Putamen (tissue), 1 donor: ENCODE results near the gene CEBPA.

ENCODE experiments used
- DNase-seq: peaks from one replicate; pipeline ENCODE4 v3.0.0-alpha.2; 2016; ENCODE audit warnings: low spot score

The CEBPA gene

GRCh38 chr19:33302175-33302973, at the start of gene CEBPA:
Gene CEBPA, minus strand, starts transcription at chr19:33302534. Its CDS starts 120 bp downstream, at chr19:33302414.
- DNase-seq = peak; percentile 73

GRCh38 chr19:33350538-33351309, 48.4 kb upstream of the CEBPA start:
- DNase-seq = no peak

DNA sequence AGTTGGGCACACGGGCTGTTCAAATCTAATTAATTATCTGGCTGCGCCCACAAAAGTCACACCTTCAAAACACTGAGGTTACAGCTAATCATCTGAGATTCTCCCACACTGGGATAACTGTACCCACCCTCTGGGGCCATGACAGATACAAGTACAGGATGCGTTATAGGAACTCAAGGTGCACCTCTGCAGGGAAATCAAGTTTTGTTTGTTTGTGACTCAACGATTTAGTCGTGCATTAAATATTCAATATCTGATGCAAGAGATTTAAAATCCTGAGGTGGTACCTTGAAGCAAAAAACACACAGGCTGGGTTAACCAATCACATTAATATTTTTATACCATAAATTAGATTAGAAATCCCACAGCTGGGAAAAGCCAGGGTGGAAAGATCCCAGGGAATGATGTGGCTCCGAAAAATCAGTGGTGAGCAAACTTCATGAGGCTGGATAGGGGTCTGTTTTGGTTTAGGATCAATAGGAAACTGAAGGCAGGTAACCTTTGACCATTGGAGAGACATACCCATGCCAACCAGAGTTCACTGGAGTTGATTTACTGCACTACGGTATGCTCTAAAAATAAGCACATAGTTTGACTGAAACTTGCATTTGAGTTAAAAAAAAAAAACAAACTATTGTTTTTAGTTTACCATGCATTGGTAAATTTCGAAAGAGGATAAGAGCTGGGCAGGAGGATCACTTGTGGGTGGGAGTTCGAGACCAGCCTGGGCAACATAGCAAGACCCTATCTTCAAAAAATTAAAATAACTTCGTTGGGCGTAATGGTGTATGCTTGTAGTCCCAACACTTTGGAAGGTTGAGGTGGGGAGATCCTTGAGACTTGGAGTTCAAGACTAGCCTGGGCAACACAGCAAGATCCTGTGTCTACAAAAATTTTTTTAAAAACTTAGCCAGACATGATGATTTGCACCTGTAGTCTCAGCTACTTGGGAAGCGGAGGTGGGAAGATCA, 47.3 kb upstream of the CEBPA start:
- no peak for DNase-seq

DNA sequence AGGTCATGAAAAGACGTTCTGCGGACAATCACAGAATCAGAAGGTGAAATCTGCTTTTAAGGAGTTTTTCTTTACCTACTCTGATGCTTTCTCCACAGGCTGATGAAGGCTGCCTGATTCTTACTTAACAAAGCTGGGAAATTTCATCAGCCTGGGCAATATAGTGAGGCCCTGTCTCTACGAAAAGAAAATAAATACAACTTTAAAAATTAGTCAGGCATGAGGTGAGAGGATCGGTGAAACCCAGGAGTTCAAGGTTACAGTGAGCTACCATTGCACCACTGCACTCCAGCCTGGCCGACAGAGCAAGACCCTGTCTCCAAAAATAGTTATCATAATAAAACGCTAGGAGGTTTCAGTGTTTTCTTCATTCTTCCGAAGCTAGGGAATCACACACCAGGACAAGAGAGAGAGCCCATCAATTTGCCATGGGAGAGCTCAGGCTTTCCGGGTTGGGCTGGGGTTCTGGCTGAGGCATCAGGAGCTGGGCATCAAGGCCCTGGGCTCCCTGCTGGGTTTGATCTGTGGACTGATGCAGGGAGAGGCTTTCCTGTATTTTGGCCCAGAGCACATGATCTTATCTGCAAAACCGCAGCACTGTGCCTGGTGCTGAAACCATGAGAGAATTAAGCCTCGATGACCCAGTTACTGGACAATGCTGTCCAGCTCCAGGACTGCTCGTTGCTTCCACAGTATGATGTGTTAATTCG, 46.1 kb upstream of the CEBPA start:
- no peak for DNase-seq

- DNase-seq = no peak
These were observed 45.0 kb upstream of the CEBPA start for GRCh38 chr19:33347300-33347699.

DNA sequence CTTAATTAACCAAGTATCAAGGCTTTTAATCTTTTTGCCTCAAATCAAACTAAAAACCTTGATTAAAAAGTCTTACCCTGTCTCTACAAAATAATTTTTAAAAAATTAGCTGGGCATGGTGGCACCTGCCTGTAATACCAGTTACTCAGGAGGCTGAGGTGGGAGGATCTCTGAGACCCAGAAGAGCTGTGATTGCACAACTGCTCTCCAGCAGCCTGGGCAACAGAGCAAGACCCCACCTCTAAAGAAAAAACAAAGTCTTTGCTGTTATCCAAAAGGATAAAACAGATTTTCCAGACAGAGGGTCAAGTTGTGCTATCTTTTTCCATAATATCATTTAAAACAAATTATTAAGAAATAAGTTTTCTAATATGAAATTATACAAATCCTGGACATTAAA, 44.3 kb upstream of the CEBPA start:
- no peak for DNase-seq

DNA sequence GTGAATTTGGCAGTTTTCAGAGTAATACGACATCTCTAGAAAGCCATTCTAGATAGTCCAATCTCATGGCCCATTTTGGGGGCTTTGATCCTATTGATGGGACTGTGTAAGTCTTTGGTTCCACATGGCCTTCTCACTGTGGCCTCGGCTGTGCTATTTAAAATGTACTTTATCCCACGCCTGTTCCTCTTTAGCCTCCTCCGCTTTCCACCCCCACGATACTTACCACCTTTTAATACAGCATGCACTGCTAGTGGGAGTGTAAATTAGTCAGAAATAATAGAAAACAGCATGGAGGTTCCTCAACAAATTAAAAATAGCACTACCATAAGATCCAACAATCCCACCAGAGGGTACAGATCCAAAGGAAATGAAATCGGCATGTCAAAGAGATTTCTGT, 42.8 kb upstream of the CEBPA start:
- peak; percentile 68 for DNase-seq

GRCh38 chr19:33344573-33344925, 42.2 kb upstream of the CEBPA start:
- no peak for DNase-seq

DNA sequence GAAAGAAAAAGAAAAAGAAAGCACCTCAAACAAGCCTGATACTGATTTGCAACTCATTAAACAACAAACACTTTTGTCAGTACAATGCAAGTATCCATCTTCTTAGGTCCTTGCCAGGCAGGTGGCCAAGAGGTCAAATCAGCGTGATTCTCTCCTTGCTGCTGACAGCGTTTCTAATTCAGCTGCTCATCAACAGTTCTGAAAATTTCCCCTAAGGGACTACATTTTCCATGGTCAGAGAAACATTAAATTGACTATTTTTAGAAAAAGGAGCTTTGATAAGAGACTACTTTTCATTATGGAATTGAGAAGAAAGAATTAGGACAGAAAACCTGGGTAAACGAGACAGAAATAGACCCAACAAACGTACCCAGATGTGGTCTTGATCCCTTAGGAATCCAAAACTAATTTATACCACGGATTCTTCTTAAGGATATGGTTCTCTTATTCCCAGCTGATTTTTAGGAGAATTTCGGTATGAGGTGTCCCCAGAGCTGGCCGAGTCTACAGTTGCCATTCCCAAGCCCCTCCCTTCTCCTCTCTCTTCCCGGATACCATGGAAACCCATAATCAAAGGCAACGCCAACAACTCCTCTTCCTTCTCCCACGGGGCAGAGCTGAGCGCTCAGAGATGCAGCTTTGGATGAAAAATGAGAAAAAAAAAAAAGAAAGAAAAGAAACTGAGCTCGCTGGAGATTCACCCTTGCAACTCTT, 41.7 kb upstream of the CEBPA start:
- peak; percentile 69 for DNase-seq

DNA sequence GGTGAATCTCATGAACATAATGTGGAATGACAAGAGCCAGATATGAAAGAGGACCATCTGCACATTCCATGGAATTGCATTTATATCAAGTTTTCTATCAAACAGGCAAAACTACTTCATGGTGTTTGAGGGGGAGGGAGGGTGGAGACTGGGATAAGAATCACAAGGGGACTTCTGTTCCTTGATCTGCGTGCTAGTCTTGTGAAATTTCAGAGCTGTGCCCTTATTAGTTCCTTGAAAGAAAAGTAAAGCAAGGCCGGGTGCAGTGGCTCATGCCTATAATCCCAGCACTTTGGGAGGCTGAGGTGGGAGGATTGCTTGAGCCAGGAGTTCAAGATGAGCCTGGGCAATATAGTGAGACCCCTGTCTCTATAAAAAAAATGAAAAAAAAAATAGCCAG, 41.0 kb upstream of the CEBPA start:
- DNase-seq = no peak

- DNase-seq = no peak
These were observed 38.7 kb upstream of the CEBPA start for GRCh38 chr19:33340991-33341390.

DNA sequence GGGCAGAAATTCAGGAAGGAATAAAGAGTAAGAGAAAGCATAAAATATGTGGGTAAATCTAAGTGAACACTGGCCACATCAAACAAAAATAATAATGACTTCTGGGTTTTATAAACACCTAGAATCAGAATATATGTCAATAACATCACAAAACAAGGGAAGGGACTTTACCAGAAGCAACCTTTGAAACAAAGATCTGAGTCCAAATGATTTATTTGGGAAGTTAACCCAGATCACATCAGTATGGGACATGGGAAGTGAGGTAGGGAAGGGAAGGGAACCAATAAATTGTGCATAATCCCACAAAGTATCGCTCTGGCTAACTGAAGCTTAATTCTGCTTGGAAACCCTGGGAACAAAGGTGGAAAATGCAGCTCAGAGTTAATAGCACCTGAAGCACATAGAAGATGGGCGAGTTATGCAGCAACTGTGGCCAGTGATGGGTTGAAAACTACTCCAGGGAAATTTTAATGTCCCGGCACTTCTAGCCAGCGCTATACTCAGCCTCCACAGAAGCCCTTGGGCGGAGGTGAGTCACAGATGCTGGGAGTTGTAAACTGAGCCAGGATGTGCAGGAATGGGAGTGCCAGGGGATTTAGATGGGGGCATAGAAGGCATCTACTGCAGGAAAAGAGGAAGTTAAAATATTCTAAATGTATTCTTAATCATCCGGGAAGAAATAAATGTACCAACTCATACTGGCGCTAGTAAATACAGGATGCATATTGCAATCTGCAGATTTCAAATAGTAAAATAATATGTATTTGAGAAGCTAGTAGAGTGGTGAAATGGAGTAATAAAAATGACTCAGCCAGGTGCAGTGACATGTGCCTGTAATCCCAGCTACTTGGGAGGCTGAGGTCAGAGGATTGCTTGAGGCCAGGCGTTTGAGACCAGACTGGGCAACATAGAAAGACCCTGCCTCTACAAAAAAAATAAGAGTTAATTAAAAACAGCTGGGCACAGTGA, 37.0 kb upstream of the CEBPA start:
- DNase-seq = no peak

DNA sequence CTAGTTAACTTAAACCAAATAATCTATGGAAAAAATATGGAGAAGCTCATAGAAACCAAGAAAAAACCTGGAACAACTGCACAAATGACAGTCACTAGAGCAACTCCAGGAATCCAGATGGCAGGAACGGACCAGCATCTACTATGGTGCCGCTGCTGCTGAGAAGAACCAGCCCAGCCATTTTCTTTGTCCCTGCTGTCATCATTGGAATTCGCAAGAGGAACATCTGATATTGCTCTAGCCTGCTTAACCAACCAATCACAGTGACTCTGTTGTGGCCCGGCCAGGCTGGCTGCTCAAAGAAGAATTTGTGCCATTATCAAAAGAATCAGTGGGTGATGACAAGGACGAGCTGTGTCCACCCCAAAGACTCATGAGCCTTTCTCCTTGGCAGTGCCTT, 33.1 kb upstream of the CEBPA start:
- no peak for DNase-seq

GRCh38 chr19:33334271-33334670, 31.9 kb upstream of the CEBPA start:
- DNase-seq = no peak

DNA sequence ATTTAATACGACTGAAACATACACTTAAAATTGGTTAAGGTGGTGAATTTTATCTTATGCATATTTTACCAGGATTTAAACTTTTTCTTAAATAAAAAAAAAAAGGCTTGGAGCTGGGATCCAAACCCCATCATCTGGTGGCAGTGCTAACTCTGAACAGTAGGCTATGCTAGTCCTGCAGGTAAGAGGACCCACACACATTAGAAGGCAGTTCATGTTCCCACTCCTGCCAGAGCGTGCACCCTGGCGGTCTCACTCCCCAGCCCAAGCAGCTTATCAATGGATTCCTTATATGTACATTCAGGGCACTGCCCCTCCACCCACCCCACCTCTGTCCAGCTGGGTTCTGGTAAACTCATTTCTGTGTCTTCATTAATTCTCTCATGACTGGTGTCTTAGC, 31.3 kb upstream of the CEBPA start:
- no peak for DNase-seq

- DNase-seq = no peak
These were observed 30.8 kb upstream of the CEBPA start for GRCh38 chr19:33333151-33333550.

DNA sequence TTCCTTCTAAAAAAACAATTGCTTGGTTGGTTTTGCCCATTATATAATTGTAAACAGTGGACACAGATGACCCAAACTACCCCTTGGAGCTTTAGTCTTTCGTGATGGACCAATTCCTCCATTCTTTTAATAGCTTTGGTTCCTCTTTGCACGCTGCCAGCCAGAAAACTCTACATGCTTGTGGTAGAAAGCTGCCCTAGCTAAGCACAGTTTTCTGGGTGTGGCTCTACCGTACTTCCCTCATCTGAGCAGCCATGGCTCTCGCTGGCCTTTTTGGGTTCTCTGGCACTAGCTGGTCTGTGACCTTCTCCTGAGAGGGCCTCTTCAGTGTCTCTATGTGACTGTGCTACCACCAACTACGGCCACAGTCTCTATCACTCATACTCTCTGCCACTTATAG, 29.9 kb upstream of the CEBPA start:
- peak; percentile 23 for DNase-seq

- no peak for DNase-seq
These were observed 27.4 kb upstream of the CEBPA start for GRCh38 chr19:33329736-33330135.

DNA sequence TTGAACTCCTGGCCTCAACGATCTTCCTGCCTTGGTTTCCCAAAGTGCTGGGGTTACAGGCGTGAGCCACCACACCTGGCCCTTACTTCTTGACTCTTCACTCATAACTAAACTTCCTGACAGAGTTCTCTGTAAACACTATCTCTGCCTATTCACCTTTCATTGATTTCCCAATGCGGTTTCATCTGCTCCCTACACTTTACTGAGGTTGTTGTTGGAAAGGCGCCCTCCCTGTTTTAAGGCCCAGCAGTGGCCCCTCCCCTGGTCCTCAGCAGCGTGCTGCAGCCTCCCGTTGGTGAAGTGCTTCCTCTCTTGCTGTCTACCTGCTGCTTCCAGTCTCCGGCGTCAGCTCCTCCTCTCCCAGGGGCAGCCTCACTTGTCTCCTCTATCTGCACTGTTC, 26.7 kb upstream of the CEBPA start:
- no peak for DNase-seq

- peak; percentile 56 for DNase-seq
These were observed 23.6 kb upstream of the CEBPA start for GRCh38 chr19:33325920-33326319.
